K562 (cell line): ENCODE data around the gene ZNF837. TPM values are rescaled to one million over a fixed set of nuclear protein-coding genes. Genes with fewer than 3 reads are reported as not detected.

Experiments used
- ARNT ChIP-seq, 2 experiments: fragments of 450-650 bp; IDR thresholded peaks; 2 replicates each; pipeline ENCODE4 v1.6.1; 2016; ENCODE audit warnings: mild to moderate bottlenecking in 1 of 2
- E2F3 ChIP-seq: fragments of 250-450 bp; sonication (Bioruptor Pico); IDR thresholded peaks from 2 replicates; pipeline ENCODE4 v1.4.0; 2020; ENCODE audit warnings: mild to moderate bottlenecking
- E4F1 ChIP-seq: fragments of 250-450 bp; sonication (Bioruptor Pico); IDR thresholded peaks from 2 replicates; pipeline ENCODE4 v1.5.0; 2021; ENCODE audit warnings: mild to moderate bottlenecking, borderline replicate concordance
- MED1 ChIP-seq: sonication (generic); formaldehyde crosslinking; IDR thresholded peaks from 2 replicates; pipeline ENCODE4 v1.8.1; 2023; ENCODE audit warnings: missing genetic modification reagents, borderline replicate concordance
- MLX ChIP-seq, 2 experiments: fragments of 450-650 bp in 1 of 2; sonication (generic) in 1 of 2; formaldehyde crosslinking; conservative IDR thresholded peaks; 2 replicates each; pipeline versions ENCODE4 v1.4.0 to v1.8.1; 2020 to 2022; ENCODE audit warnings: mild to moderate bottlenecking in 1 of 2, missing genetic modification reagents in 1 of 2
- ZBTB8A ChIP-seq: fragments of 450-650 bp; IDR thresholded peaks from 2 replicates; pipeline ENCODE4 v1.6.1; 2018; ENCODE audit warnings: mild to moderate bottlenecking, moderate library complexity; ENCODE audit not compliant: partially characterized antibody
- ZC3H4 ChIP-seq: sonication (generic); formaldehyde crosslinking; IDR thresholded peaks from 2 replicates; pipeline ENCODE4 v1.9.0; 2021; ENCODE audit warnings: missing genetic modification reagents, borderline replicate concordance
- ZNF280B ChIP-seq: fragments of 250-450 bp; sonication (Bioruptor Pico); IDR thresholded peaks from 2 replicates; pipeline ENCODE4 v1.5.1; 2021; ENCODE audit warnings: mild to moderate bottlenecking
- ZNF655 ChIP-seq: fragments of 250-450 bp; sonication (Bioruptor Pico); IDR thresholded peaks from 2 replicates; pipeline ENCODE4 v1.5.0; 2021
- polyA plus RNA-seq, 8 experiments: library from polyadenylated mRNA; depleted of rRNA in 4 of 8; stranded (reverse) in 5 of 8; unstranded in 3 of 8; fragments of >200 nt; fragmentation: Nextera tagmentation in 2 of 8; fragmentation: Illumina TruSeq in 1 of 8; extraction: Ambion mirVana in 2 of 8; extraction: Trizol in 1 of 8; gene quantifications; 2 replicates each; pipeline versions ENCODE4 v1.2.1 to v1.2.3, GENCODE V29; 2011 to 2014; ENCODE audit warnings: inconsistent platforms in 1 of 8, missing spikeins in 1 of 8
- total RNA-seq, 7 experiments: library from RNA; depleted of rRNA in 6 of 7; stranded (reverse); fragments of >200 nt in 6 of 7; fragmentation: Illumina TruSeq in 2 of 7; extraction: Trizol in 2 of 7; gene quantifications; 2 replicates each; pipeline versions ENCODE4 v1.2.1 to v1.2.3, GENCODE V29; 2011 to 2021; ENCODE audit warnings: low replicate concordance in 1 of 7

The ZNF837 gene
- total and polyA plus RNA-seq, 9 of the 15 experiments (the other 6 are each of a cell fraction or from before 2014, with no cell fraction given) = 0.11 to 2.1 (median 0.57) TPM; not detected in 4

- TF ChIP-seq ZBTB8A (no peak), MED1 (CRISPR knock-in tag) (0 out of 2 replicates have a peak, but pooled peaks have one; percentile 44), ARNT (IDR thresholded peaks at IDR 0.05) (no peak), ZC3H4 (peak; percentile 94), E2F3 (CRISPR knock-in tag) (no peak), ZNF280B (CRISPR knock-in tag) (no peak), MLX (CRISPR knock-in tag; conservative IDR thresholded peaks at IDR 0.05) (0 out of 4 replicates have a peak, but pooled peaks have one; percentile 31 to 58), ZNF655 (CRISPR knock-in tag) (no peak), E4F1 (no peak)
Measured at GRCh38 chr19:58385891-58386575, 5.2 kb upstream of the ZNF837 start (continued).
